HEK293 (cell line): ENCODE results near the gene CRTAC1.

ENCODE experiments used
- CTCF ChIP-seq: fragments of 450-650 bp; formaldehyde crosslinking; IDR thresholded peaks from 2 replicates; pipeline ENCODE4 v1.5.1; 2016; ENCODE audit warnings: missing biosample characterization, missing genetic modification characterization
- HIC1 ChIP-seq: fragments of 450-650 bp; formaldehyde crosslinking; IDR thresholded peaks from 2 replicates; pipeline ENCODE4 v1.5.1; 2016; ENCODE audit warnings: missing biosample characterization, missing genetic modification characterization
- HOXA7 ChIP-seq: sonication (generic); formaldehyde crosslinking; IDR thresholded peaks from 2 replicates; pipeline ENCODE4 v1.8.1; 2022; ENCODE audit warnings: missing genetic modification reagents, borderline replicate concordance
- YY1 ChIP-seq: fragments of 450-650 bp; formaldehyde crosslinking; IDR thresholded peaks from 2 replicates; pipeline ENCODE4 v1.5.1; 2018; ENCODE audit warnings: missing biosample characterization, missing genetic modification characterization
- ZBTB1 ChIP-seq: fragments of 450-650 bp; formaldehyde crosslinking; IDR thresholded peaks from 2 replicates; pipeline ENCODE4 v1.5.1; 2016; ENCODE audit warnings: missing biosample characterization, missing genetic modification characterization
- ZBTB26 ChIP-seq: fragments of 450-650 bp; formaldehyde crosslinking; optimal IDR thresholded peaks from 2 replicates; pipeline ENCODE3; 2016; ENCODE audit warnings: missing biosample characterization, mild to moderate bottlenecking, missing genetic modification characterization
- ZBTB49 ChIP-seq: fragments of 450-650 bp; formaldehyde crosslinking; IDR thresholded peaks from 2 replicates; pipeline ENCODE4 v1.5.1; 2016; ENCODE audit warnings: missing biosample characterization, missing genetic modification characterization, low read depth
- ZNF132 ChIP-seq: fragments of 450-650 bp; formaldehyde crosslinking; IDR thresholded peaks from 2 replicates; pipeline ENCODE4 v1.5.1; 2017; ENCODE audit warnings: missing biosample characterization, missing genetic modification characterization, borderline replicate concordance
- ZNF138 ChIP-seq: fragments of 450-650 bp; formaldehyde crosslinking; IDR thresholded peaks from 2 replicates; pipeline ENCODE4 v1.5.1; 2016; ENCODE audit warnings: missing biosample characterization, missing genetic modification characterization, borderline replicate concordance
- ZNF366 ChIP-seq: fragments of 450-650 bp; formaldehyde crosslinking; conservative IDR thresholded peaks from 2 replicates; pipeline ENCODE4 v1.5.1; 2016; ENCODE audit warnings: missing biosample characterization, missing genetic modification characterization
- ZNF416 ChIP-seq: fragments of 450-650 bp; formaldehyde crosslinking; IDR thresholded peaks from 2 replicates; pipeline ENCODE4 v1.5.1; 2016; ENCODE audit warnings: missing biosample characterization, missing genetic modification characterization
- ZNF549 ChIP-seq: fragments of 450-650 bp; IDR thresholded peaks from 2 replicates; pipeline ENCODE4 v1.5.1; 2018; ENCODE audit warnings: missing biosample characterization, missing genetic modification characterization, mild to moderate bottlenecking, inconsistent platforms, moderate library complexity
- ZNF658 ChIP-seq: fragments of 450-650 bp; formaldehyde crosslinking; IDR thresholded peaks from 2 replicates; pipeline ENCODE4; 2016; ENCODE audit warnings: missing biosample characterization, missing genetic modification characterization
- ZNF785 ChIP-seq: fragments of 450-650 bp; formaldehyde crosslinking; IDR thresholded peaks from 2 replicates; pipeline ENCODE4 v1.5.1; 2016; ENCODE audit warnings: missing biosample characterization, missing genetic modification characterization

- TF ChIP-seq ZNF785 (tag by site-specific recombination): no peak
- no peak for TF ChIP-seq ZNF138 (tag by site-specific recombination)
- no peak for TF ChIP-seq CTCF
- TF ChIP-seq ZBTB49 (tag by site-specific recombination): no peak
- no peak for TF ChIP-seq ZNF549 (tag by site-specific recombination)
- no peak for TF ChIP-seq HIC1 (tag by site-specific recombination)
- TF ChIP-seq ZNF658: no peak
- TF ChIP-seq ZBTB26 (tag by site-specific recombination): no peak
- no peak for TF ChIP-seq ZNF366 (tag by site-specific recombination)
- no peak for TF ChIP-seq YY1 (tag by site-specific recombination)
- TF ChIP-seq ZNF132 (tag by site-specific recombination): no peak
- no peak for TF ChIP-seq ZBTB1 (tag by site-specific recombination)
- no peak for TF ChIP-seq ZNF416
- no peak for TF ChIP-seq HOXA7
These were observed 116.1 kb downstream of the CRTAC1 start for GRCh38 chr10:97914171-97914836.
